GM12878 (cell line): ENCODE results near the gene MST1. TPM values are rescaled to one million over a fixed set of nuclear protein-coding genes. Genes with fewer than 3 reads are reported as not detected.

Source experiments
- ATAC-seq: fragments of 200-7000 bp; cut with Tn5 transposase; 3 replicates; pipeline ENCODE4 v1.9.1; 2020; ENCODE audit warnings: mild to moderate bottlenecking, moderate library complexity
- BruUV-seq: library from RNA; stranded (reverse); fragments of 400-500 nt; replicated peaks from 2 replicates; lab custom pipeline; 2021; lab: Mats Ljungman, UMichigan
- CTCF ChIA-PET: fragments of 300-600 bp; sonication (Branson Sonifier 250); formaldehyde crosslinking; extraction: SDS; loops from one replicate; lab custom pipeline; 2021; ENCODE audit warnings: inconsistent platforms; lab: Yijun Ruan, JAX
- POLR2A ChIA-PET: fragments of 350-600 bp; formaldehyde crosslinking; extraction: SDS; loops from one replicate; lab custom pipeline; 2021; ENCODE audit warnings: inconsistent platforms; lab: Charles Lee
- RAD21 ChIA-PET: fragments of 300-600 bp; sonication (Branson Sonifier 250); formaldehyde crosslinking; loops from one replicate; lab custom pipeline; 2023; ENCODE audit warnings: antibody characterized with exemption; ENCODE audit not compliant: unreplicated experiment; lab: Charles Lee
- SMC1A ChIA-PET: fragments of 300-600 bp; sonication (Branson Sonifier 250); formaldehyde crosslinking; loops from one replicate; lab custom pipeline; 2023; ENCODE audit not compliant: unreplicated experiment, uncharacterized antibody; lab: Charles Lee
- DNase-seq: peaks from one replicate; pipeline ENCODE4 v3.0.0-alpha.2; 2011; ENCODE audit warnings: low read depth, low spot score
- FAIRE-seq: peaks from 3 replicates; lab custom pipeline; 2011; peaks lifted over from hg19 to GRCh38; lab: Jason Lieb, UNC
- H2AFZ ChIP-seq: 2 replicates; pipeline ENCODE4 v1.6.0; 2011; ENCODE audit warnings: low read depth, low read length, control low read depth; ENCODE audit not compliant: control insufficient read depth
- H3K27ac ChIP-seq: 2 replicates; pipeline ENCODE4 v1.5.1; 2011; ENCODE audit warnings: control low read depth; ENCODE audit not compliant: control insufficient read depth, insufficient read depth
- H3K27me3 ChIP-seq, 2 experiments: replicated peaks in 1 of 2; 2 replicates each; pipeline versions ENCODE4 v1.6.0 to v1.6.1; 2011; ENCODE audit warnings: low read length in 1 of 2; ENCODE audit not compliant: control insufficient read depth in 2 of 2, insufficient read depth in 2 of 2
- H3K36me3 ChIP-seq, 2 experiments: 2 replicates each; pipeline ENCODE4 v1.5.1; 2011; ENCODE audit warnings: low read length in 1 of 2; ENCODE audit not compliant: control insufficient read depth in 2 of 2, insufficient read depth in 2 of 2
- H3K4me1 ChIP-seq: 2 replicates; pipeline ENCODE4 v1.6.1; 2011; ENCODE audit warnings: mild to moderate bottlenecking, low read length, moderate library complexity, mixed read lengths; ENCODE audit not compliant: control insufficient read depth, insufficient read depth
- H3K4me2 ChIP-seq: 2 replicates; pipeline ENCODE4 v1.6.0; 2011; ENCODE audit warnings: control low read depth; ENCODE audit not compliant: control insufficient read depth, insufficient read depth
- H3K4me3 ChIP-seq: fragments of 200-600 bp; sonication (generic); 2 replicates; pipeline ENCODE4 v1.5.1; 2016
- H3K79me2 ChIP-seq: 2 replicates; pipeline ENCODE4 v1.6.0; 2011; ENCODE audit warnings: low read length; ENCODE audit not compliant: control insufficient read depth, insufficient read depth
- H3K9ac ChIP-seq: 2 replicates; pipeline ENCODE4 v1.8.0; 2011; ENCODE audit warnings: low read length, control low read depth, mixed read lengths; ENCODE audit not compliant: control insufficient read depth, insufficient read depth
- H3K9me3 ChIP-seq: replicated peaks from 3 replicates; pipeline ENCODE4 v1.5.1; 2011; ENCODE audit warnings: mild to moderate bottlenecking, low read length; ENCODE audit not compliant: control insufficient read depth, insufficient read depth
- H4K20me1 ChIP-seq: 2 replicates; pipeline ENCODE4 v1.6.0; 2011; ENCODE audit not compliant: control insufficient read depth, insufficient read depth
- CBFB ChIP-seq: IDR thresholded peaks from 2 replicates; pipeline ENCODE4 v1.6.1; 2016; ENCODE audit warnings: antibody characterized with exemption, low read depth
- MYC ChIP-seq: IDR thresholded peaks from 2 replicates; pipeline ENCODE4 v1.6.1; 2011; ENCODE audit warnings: mild to moderate bottlenecking, low read length, moderate library complexity, inconsistent platforms; ENCODE audit not compliant: insufficient read depth, insufficient replicate concordance, insufficient read length, severe bottlenecking
- POLR2A ChIP-seq: IDR thresholded peaks from 2 replicates; pipeline ENCODE4 v1.6.1; 2011; ENCODE audit warnings: low read depth, mild to moderate bottlenecking, low read length
- TARDBP ChIP-seq: IDR thresholded peaks from 2 replicates; pipeline ENCODE4 v1.6.1; 2016; ENCODE audit warnings: borderline replicate concordance
- ZNF217 ChIP-seq: fragments of 450-650 bp; IDR thresholded peaks from 2 replicates; pipeline ENCODE4 v1.6.1; 2017; ENCODE audit warnings: antibody characterized with exemption, mild to moderate bottlenecking
- WGBS: methylation state at CpG from one replicate; pipeline ENCODE4 v1.1.6; 2016; ENCODE audit warnings: low lambda C conversion rate; ENCODE audit not compliant: insufficient replicate concordance, insufficient coverage; ENCODE audit errors: missing lambda C conversion rate; 5-methylcytosine and 5-hydroxymethylcytosine counted together
- in situ Hi-C: fragments of 300-500 bp; cut with MboI; formaldehyde crosslinking; loops from 9 replicates; pipeline ENCODE4 v1.14.3; 2018; ENCODE audit warnings: mixed read lengths
- intact Hi-C: fragments of 100-400 bp; cut with micrococcal nuclease; formaldehyde crosslinking; loops from one replicate; pipeline ENCODE4 v1.14.2; 2022; ENCODE audit not compliant: unreplicated experiment
- polyA plus RNA-seq, 11 experiments: library from polyadenylated mRNA; depleted of rRNA in 4 of 11; unstranded in 6 of 11; stranded (reverse) in 5 of 11; fragments of >200 nt; fragmentation: Nextera tagmentation in 4 of 11; fragmentation: Illumina TruSeq in 1 of 11; extraction: Ambion mirVana in 4 of 11; extraction: Trizol in 1 of 11; gene quantifications; 1 replicate in 1 of 11; 2 replicates in 10 of 11; pipeline versions ENCODE4 v1.2.1 to v1.2.3, GENCODE V29; 2011 to 2016; ENCODE audit warnings: inconsistent platforms in 2 of 11, missing spikeins in 2 of 11, low read depth in 1 of 11
- total RNA-seq, 4 experiments: library from RNA; depleted of rRNA in 3 of 4; stranded (reverse); fragments of >200 nt in 3 of 4; fragmentation: Illumina TruSeq in 1 of 4; extraction: Trizol in 1 of 4; gene quantifications; 2 replicates each; pipeline versions ENCODE4 v1.2.1 to v1.2.3, GENCODE V29; 2013 to 2021

Gene MST1
- total and polyA plus RNA-seq, 10 of the 15 experiments (the other 5 are each of a cell fraction or from before 2014, with no cell fraction given) = 1.2 to 25.5 (median 4.1) TPM

- POLR2A ChIA-PET = no interaction called here
- H3K9ac ChIP-seq = no peak overlapping the region
Observed at GRCh38 chr3:49666592-49666991, 22.7 kb downstream of the MST1 start.

GRCh38 chr3:49665822-49666519 is 23.3 kb downstream of the MST1 start:
- ChIA-PET RAD21 (interaction anchor here (1.1 to 1.6 kb wide), 2 partner anchors 126 kb away, joined by 5 to 6 read pairs; no protein-coding TSS in a partner anchor), SMC1A (interaction anchor here (1.0 kb wide), 1 partner anchor 126 kb away, joined by 3 read pairs; no protein-coding TSS in a partner anchor), CTCF (interaction anchor here (1.7 kb wide), 1 partner anchor 126 kb away, joined by 7 read pairs; no protein-coding TSS in a partner anchor)
- H3K9me3 ChIP-seq = no peaks in the 10 kb centered on the region
- WGBS = 30% methylated on average over 6 of the region's 6 CpGs
- H3K36me3 ChIP-seq = no peaks in the 10 kb centered on the region
- H4K20me1 ChIP-seq = no peaks in the 10 kb centered on the region
- ATAC-seq (peak; percentile 47; the same call in 2 of the 3 replicates), FAIRE-seq (no peak)
- no peak overlapping the region for H3K4me2 ChIP-seq
- TF ChIP-seq ZNF217 = no peak
- TF ChIP-seq TARDBP = no peak
- TF ChIP-seq, all 136 proteins: peak for 0
- Histone ChIP-seq H3K4me1 (no peaks in the 10 kb centered on the region), H3K27ac (no peak overlapping the region), H3K27me3 (no peaks in the 10 kb centered on the region), H3K4me3 (no peak overlapping the region), H3K79me2 (no peaks in the 10 kb centered on the region), H2AFZ (no peak overlapping the region), H3K9ac (no peak overlapping the region)
- POLR2A ChIA-PET = no interaction called here
- no peak for DNase-seq
- BruUV-seq = no TSS peak
- intact Hi-C loops (no loop called here), in situ Hi-C loops (no loop called here)

More at GRCh38 chr3:49666592-49666991, 22.7 kb downstream of the MST1 start:
- no peak overlapping the region for H2AFZ ChIP-seq
- CTCF ChIA-PET = interaction anchor here (1.7 kb wide), 1 partner anchor 127 kb away, joined by 7 read pairs; no protein-coding TSS in a partner anchor
- no peak for FAIRE-seq
- TF ChIP-seq CBFB (no peak), MYC (no peak), POLR2A (no peak)
- TF ChIP-seq, all 136 proteins: peak for 0
- RAD21 ChIA-PET = interaction anchor here (1.6 kb wide), 1 partner anchor 126 kb away, joined by 6 read pairs; no protein-coding TSS in a partner anchor
- no peak overlapping the region for H3K27ac ChIP-seq
- H3K4me3 ChIP-seq = no peak overlapping the region
- no peaks in the 10 kb centered on the region for H3K9me3 ChIP-seq
- no peaks in the 10 kb centered on the region for H3K27me3 ChIP-seq
- in situ Hi-C loops = no loop called here
- H3K36me3 ChIP-seq = no peaks in the 10 kb centered on the region
- 56% methylated on average over 8 of the region's 8 CpGs for whole genome bisulfite sequencing
- H3K79me2 ChIP-seq = no peaks in the 10 kb centered on the region
- SMC1A ChIA-PET = no interaction called here
- no TSS peak for BruUV-seq
- H3K4me1 ChIP-seq = no peaks in the 10 kb centered on the region
- DNase-seq (no peak), ATAC-seq (no peak)
- no peak overlapping the region for H3K4me2 ChIP-seq
- no peaks in the 10 kb centered on the region for H4K20me1 ChIP-seq
- intact Hi-C loops = no loop called here
